Measurements from ENCODE around the gene CCL20.

- TF ChIP-seq, protein P1, sequence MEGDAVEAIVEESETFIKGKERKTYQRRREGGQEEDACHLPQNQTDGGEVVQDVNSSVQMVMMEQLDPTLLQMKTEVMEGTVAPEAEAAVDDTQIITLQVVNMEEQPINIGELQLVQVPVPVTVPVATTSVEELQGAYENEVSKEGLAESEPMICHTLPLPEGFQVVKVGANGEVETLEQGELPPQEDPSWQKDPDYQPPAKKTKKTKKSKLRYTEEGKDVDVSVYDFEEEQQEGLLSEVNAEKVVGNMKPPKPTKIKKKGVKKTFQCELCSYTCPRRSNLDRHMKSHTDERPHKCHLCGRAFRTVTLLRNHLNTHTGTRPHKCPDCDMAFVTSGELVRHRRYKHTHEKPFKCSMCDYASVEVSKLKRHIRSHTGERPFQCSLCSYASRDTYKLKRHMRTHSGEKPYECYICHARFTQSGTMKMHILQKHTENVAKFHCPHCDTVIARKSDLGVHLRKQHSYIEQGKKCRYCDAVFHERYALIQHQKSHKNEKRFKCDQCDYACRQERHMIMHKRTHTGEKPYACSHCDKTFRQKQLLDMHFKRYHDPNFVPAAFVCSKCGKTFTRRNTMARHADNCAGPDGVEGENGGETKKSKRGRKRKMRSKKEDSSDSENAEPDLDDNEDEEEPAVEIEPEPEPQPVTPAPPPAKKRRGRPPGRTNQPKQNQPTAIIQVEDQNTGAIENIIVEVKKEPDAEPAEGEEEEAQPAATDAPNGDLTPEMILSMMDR (IDR thresholded peaks at IDR 0.05): no peak
- TF ChIP-seq POLR2AphosphoS5 (IDR thresholded peaks at IDR 0.05): no peak
- no peak for TF ChIP-seq POLR2A (IDR thresholded peaks at IDR 0.05)
- no peak for TF ChIP-seq EP300 (IDR thresholded peaks at IDR 0.05)
These were observed 14.9 kb downstream of the CCL20 start for GRCh38 chr2:227828477-227828912.

All from suprapubic skin (tissue), 4 donors.